Activated B cell treated with CpG ODN at 0.5 μM for 24 hours (primary cell): Measurements from ENCODE around the gene LHFPL2. TPM values are rescaled to one million over a fixed set of nuclear protein-coding genes. Genes with fewer than 3 reads are reported as not detected.

ENCODE experiments used
- ATAC-seq: fragments of 200-7000 bp; cut with Tn5 transposase; one replicate; pipeline ENCODE4 v1.10.0; 2021; ENCODE audit warnings: low read depth, mild to moderate bottlenecking, moderate library complexity
- CTCF ChIA-PET: fragments of 350-600 bp; sonication (Branson Sonifier 250); formaldehyde crosslinking; loops from one replicate; lab custom pipeline; 2021; ENCODE audit warnings: antibody characterized with exemption; lab: Charles Lee
- POLR2A ChIA-PET: fragments of 350-600 bp; sonication (Branson Sonifier 250); formaldehyde crosslinking; loops from one replicate; lab custom pipeline; 2021; ENCODE audit warnings: antibody characterized with exemption; lab: Charles Lee
- DNase-seq: peaks from one replicate; pipeline ENCODE4 v3.0.0; 2022
- H3K27ac Mint-ChIP-seq: one replicate; pipeline ENCODE4 v1.8.0; 2020; ENCODE audit warnings: mixed read lengths
- H3K27me3 Mint-ChIP-seq: one replicate; pipeline ENCODE4 v1.8.0; 2021; ENCODE audit warnings: mixed read lengths
- H3K36me3 Mint-ChIP-seq: one replicate; pipeline ENCODE4 v1.8.0; 2021; ENCODE audit warnings: low read depth, mixed read lengths
- H3K4me1 Mint-ChIP-seq: one replicate; pipeline ENCODE4 v1.8.0; 2021; ENCODE audit warnings: mixed read lengths
- H3K4me3 Mint-ChIP-seq: one replicate; pipeline ENCODE4 v1.8.0; 2020; ENCODE audit warnings: mild to moderate bottlenecking, mixed read lengths
- H3K9me3 Mint-ChIP-seq: one replicate; pipeline ENCODE4 v1.8.0; 2020; ENCODE audit warnings: mixed read lengths
- CTCF ChIP-seq: fragments of 200-600 bp; IDR thresholded peaks from one replicate; pipeline ENCODE4 v1.8.0; 2022; ENCODE audit warnings: antibody characterized with exemption, mild to moderate bottlenecking
- intact Hi-C: fragments of 100-400 bp; cut with micrococcal nuclease; formaldehyde crosslinking; loops from one replicate; pipeline ENCODE4 v1.15.1; 2024
- total RNA-seq: library from RNA; stranded (reverse); gene quantifications from 2 replicates; pipeline ENCODE4 v1.2.3, GENCODE V29; 2022

The LHFPL2 gene
- total RNA-seq, 1 donor from 2014 or later, result 12.0 TPM

- intact Hi-C loops, result no loop called here
- no peak for TF ChIP-seq CTCF
- POLR2A ChIA-PET, result no interaction called here
Measured at GRCh38 chr5:78578015-78578414, 70.6 kb downstream of the LHFPL2 start.

GRCh38 chr5:78577071-78577807, 71.3 kb downstream of the LHFPL2 start:
- no peak overlapping the region for H3K4me3 Mint-ChIP-seq
- POLR2A ChIA-PET, result no interaction called here
- H3K9me3 Mint-ChIP-seq, result no peaks in the 10 kb centered on the region
- ATAC-seq (no peak), DNase-seq (no peak)
- H3K27ac Mint-ChIP-seq, result peak overlapping the region; percentile 24
- TF ChIP-seq CTCF, result no peak
- intact Hi-C loops, result no loop called here
- peaks cover 27% of the 10 kb centered on the region for H3K4me1 Mint-ChIP-seq
- H3K27me3 Mint-ChIP-seq, result no peaks in the 10 kb centered on the region
- CTCF ChIA-PET, result no interaction called here
- no peaks in the 10 kb centered on the region for H3K36me3 Mint-ChIP-seq

More at GRCh38 chr5:78578015-78578414, 70.6 kb downstream of the LHFPL2 start:
- Mint-ChIP-seq H3K27me3 (no peaks in the 10 kb centered on the region), H3K4me1 (peaks cover 24% of the 10 kb centered on the region), H3K4me3 (no peak overlapping the region), H3K9me3 (no peaks in the 10 kb centered on the region), H3K27ac (no peak overlapping the region), H3K36me3 (no peaks in the 10 kb centered on the region)
- ATAC-seq, result no peak
- DNase-seq, result no peak
- CTCF ChIA-PET, result no interaction called here

GRCh38 chr5:78576376-78576775, 72.2 kb downstream of the LHFPL2 start:
- Mint-ChIP-seq H3K9me3 (no peaks in the 10 kb centered on the region), H3K4me3 (no peak overlapping the region), H3K36me3 (no peaks in the 10 kb centered on the region), H3K27ac (peak overlapping the region; percentile 26), H3K27me3 (no peaks in the 10 kb centered on the region), H3K4me1 (peaks cover 27% of the 10 kb centered on the region)
- TF ChIP-seq CTCF, result no peak
- ChIA-PET CTCF (no interaction called here), POLR2A (no interaction called here)
- DNase-seq (no peak), ATAC-seq (no peak)
- intact Hi-C loops, result no loop called here

GRCh38 chr5:78574731-78575161, 73.8 kb downstream of the LHFPL2 start:
- CTCF ChIA-PET, result interaction anchor here (1.4 kb wide), 1 partner anchor 309 kb away, joined by 5 read pairs; no protein-coding TSS in a partner anchor
- DNase-seq, result no peak
- no peak overlapping the region for H3K4me3 Mint-ChIP-seq
- TF ChIP-seq CTCF, result no peak
- no peaks in the 10 kb centered on the region for H3K27me3 Mint-ChIP-seq
- no peaks in the 10 kb centered on the region for H3K36me3 Mint-ChIP-seq
- H3K4me1 Mint-ChIP-seq, result peaks cover 27% of the 10 kb centered on the region
- intact Hi-C loops, result loop anchor here (1.0 to 2.0 kb wide), 2 partner anchors 74 to 153 kb away; partner anchors contain the start of gene LHFPL2
- H3K9me3 Mint-ChIP-seq, result no peaks in the 10 kb centered on the region
- peak overlapping the region; percentile 82 for H3K27ac Mint-ChIP-seq
- ATAC-seq, result peak; percentile 63
- POLR2A ChIA-PET, result interaction anchor here (2.2 to 2.4 kb wide), 2 partner anchors 73 to 410 kb away, joined by 8 to 10 read pairs; partner anchors contain the start of genes ARSB and LHFPL2

- ChIA-PET POLR2A (interaction anchor here (2.2 to 2.4 kb wide), 2 partner anchors 74 to 411 kb away, joined by 8 to 10 read pairs; partner anchors contain the start of genes ARSB and LHFPL2), CTCF (interaction anchor here (1.4 kb wide), 1 partner anchor 310 kb away, joined by 5 read pairs; no protein-coding TSS in a partner anchor)
- no peaks in the 10 kb centered on the region for H3K9me3 Mint-ChIP-seq
- TF ChIP-seq CTCF, result no peak
- DNase-seq, result no peak
- intact Hi-C loops, result loop anchor here (1.0 to 2.0 kb wide), 2 partner anchors 75 to 153 kb away; partner anchors contain the start of gene LHFPL2
- ATAC-seq, result peak; percentile 88
- peak overlapping the region; percentile 46 for H3K4me3 Mint-ChIP-seq
- H3K36me3 Mint-ChIP-seq, result no peaks in the 10 kb centered on the region
- peak overlapping the region; percentile 82 for H3K27ac Mint-ChIP-seq
- no peaks in the 10 kb centered on the region for H3K27me3 Mint-ChIP-seq
- peaks cover 27% of the 10 kb centered on the region for H3K4me1 Mint-ChIP-seq
Measured at GRCh38 chr5:78574131-78574673, 74.4 kb downstream of the LHFPL2 start.
